ENCODE measurements around the gene APMAP.

Gene APMAP

DNA sequence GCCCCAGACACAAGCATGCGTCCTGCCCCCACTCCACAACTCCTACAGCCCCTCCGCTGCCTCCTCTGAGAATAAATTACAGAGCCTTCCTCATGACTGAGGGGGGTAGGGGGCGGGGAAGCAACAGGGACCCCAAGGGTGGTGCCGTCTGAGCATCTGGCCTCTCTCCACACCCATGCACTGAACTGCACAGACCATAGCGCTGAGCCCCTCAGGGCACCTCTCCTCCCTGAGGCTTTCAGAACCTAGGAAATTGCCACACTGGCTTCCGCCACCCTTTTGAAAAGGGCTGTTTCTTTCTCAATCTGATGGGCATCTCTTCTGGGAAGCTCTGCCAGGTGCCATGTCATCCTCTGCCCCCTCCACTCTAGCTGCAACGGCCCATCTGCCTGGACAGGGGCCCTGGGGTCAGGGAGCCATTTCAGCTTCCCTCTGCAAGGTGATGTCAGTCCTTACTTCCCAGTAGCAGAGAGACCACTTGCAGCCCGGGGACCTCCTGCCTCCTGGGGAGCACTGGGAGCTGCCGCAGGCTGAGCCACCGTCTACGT, 40.9 kb downstream of the APMAP start:
- H3K4me1 ChIP-seq (ENCODE audit: insufficient read depth, low read length, severe bottlenecking) = peaks cover 13% of the 10 kb centered on the region
- no peaks in the 10 kb centered on the region for H3K36me3 ChIP-seq (ENCODE audit: insufficient read depth, low read length)
- no peak overlapping the region for H3K4me2 ChIP-seq (ENCODE audit: low read length)
- no peak overlapping the region for H3K27ac ChIP-seq (ENCODE audit: low read depth, low read length, poor library complexity, severe bottlenecking)
- no peaks in the 10 kb centered on the region for H3K79me2 ChIP-seq (ENCODE audit: insufficient read depth, low read length)
- no peaks in the 10 kb centered on the region for H3F3A ChIP-seq (ENCODE audit: insufficient read depth, low read length)
- no peak overlapping the region for H3K9ac ChIP-seq (ENCODE audit: low read length)
- H3K9me3 ChIP-seq (ENCODE audit: low read length) = no peaks in the 10 kb centered on the region
- no peak overlapping the region for H3K4me3 ChIP-seq (ENCODE audit: low read depth, low read length, poor library complexity, severe bottlenecking)
- H4K20me1 ChIP-seq (ENCODE audit: insufficient read depth, low read length) = no peaks in the 10 kb centered on the region
- H3K27me3 ChIP-seq (ENCODE audit: insufficient read depth, low read length) = 0 out of 2 replicates have a peak, but pooled peaks cover 6% of the 10 kb centered on the region
- no peak overlapping the region for H2AFZ ChIP-seq (ENCODE audit: low read length)
- no peaks in the 10 kb centered on the region for H3K9me2 ChIP-seq (ENCODE audit: low read depth, low read length)
- TF ChIP-seq CTCF (IDR thresholded peaks at IDR 0.05; ENCODE audit: low read length) (no peak), EZH2 (IDR thresholded peaks at IDR 0.05; ENCODE audit: borderline replicate concordance, low read length) (no peak)

GRCh38 chr20:24950836-24951525, 41.6 kb downstream of the APMAP start:
- H3K79me2 ChIP-seq (ENCODE audit: insufficient read depth, low read length) = no peaks in the 10 kb centered on the region
- no peaks in the 10 kb centered on the region for H3F3A ChIP-seq (ENCODE audit: insufficient read depth, low read length)
- H3K9me3 ChIP-seq (ENCODE audit: low read length) = no peaks in the 10 kb centered on the region
- no peaks in the 10 kb centered on the region for H4K20me1 ChIP-seq (ENCODE audit: insufficient read depth, low read length)
- no peaks in the 10 kb centered on the region for H3K9me2 ChIP-seq (ENCODE audit: low read depth, low read length)
- no peaks in the 10 kb centered on the region for H3K36me3 ChIP-seq (ENCODE audit: insufficient read depth, low read length)
- no peak for TF ChIP-seq CTCF (IDR thresholded peaks at IDR 0.05; ENCODE audit: low read length)
- no peak for TF ChIP-seq EZH2 (IDR thresholded peaks at IDR 0.05; ENCODE audit: borderline replicate concordance, low read length)
- H3K27ac ChIP-seq (ENCODE audit: low read depth, low read length, poor library complexity, severe bottlenecking) = no peak overlapping the region
- H3K27me3 ChIP-seq (ENCODE audit: insufficient read depth, low read length) = 0 out of 2 replicates have a peak, but pooled peaks cover 6% of the 10 kb centered on the region
- H3K9ac ChIP-seq (ENCODE audit: low read length) = no peak overlapping the region
- H3K4me3 ChIP-seq (ENCODE audit: low read depth, low read length, poor library complexity, severe bottlenecking) = no peak overlapping the region
- peaks cover 13% of the 10 kb centered on the region for H3K4me1 ChIP-seq (ENCODE audit: insufficient read depth, low read length, severe bottlenecking)
- no peak overlapping the region for H3K4me2 ChIP-seq (ENCODE audit: low read length)
- no peak overlapping the region for H2AFZ ChIP-seq (ENCODE audit: low read length)

DNA sequence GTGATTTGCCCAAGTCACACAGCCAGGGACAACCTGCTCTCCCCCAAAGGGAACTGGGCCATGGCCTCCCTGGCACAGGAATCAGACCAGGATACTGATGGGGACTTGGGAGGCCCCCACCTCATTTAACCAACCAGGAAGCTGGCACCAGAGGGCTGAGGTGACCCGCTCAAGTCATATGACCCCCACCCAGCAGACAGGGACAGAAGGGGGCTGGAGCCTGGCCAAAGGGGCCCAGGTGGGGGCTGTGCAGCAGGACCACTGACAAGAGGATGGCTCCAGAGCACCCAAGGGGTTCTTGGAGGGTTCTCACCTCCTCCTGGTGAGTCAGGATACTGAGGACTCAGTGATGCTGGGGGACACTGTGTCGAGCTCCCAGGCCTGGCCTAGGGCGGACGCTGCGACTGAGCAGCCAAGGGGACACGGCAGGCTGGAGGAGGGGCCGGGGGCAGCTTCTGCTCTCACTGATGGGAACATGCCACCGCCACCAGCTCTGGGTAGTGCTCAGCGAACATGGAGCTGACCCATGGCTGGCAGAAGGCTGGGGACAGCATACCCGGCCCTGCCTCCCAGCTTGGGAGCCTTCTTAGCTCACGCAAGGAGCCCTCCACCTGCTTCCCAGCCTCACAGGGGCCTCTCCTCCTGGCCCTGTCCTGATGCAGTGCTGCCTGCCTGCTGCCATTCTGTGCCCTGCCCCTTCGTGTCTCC, 42.3 kb downstream of the APMAP start:
- H3K36me3 ChIP-seq (ENCODE audit: insufficient read depth, low read length) = no peaks in the 10 kb centered on the region
- H2AFZ ChIP-seq (ENCODE audit: low read length) = no peak overlapping the region
- peaks cover 13% of the 10 kb centered on the region for H3K4me1 ChIP-seq (ENCODE audit: insufficient read depth, low read length, severe bottlenecking)
- no peaks in the 10 kb centered on the region for H3K9me3 ChIP-seq (ENCODE audit: low read length)
- no peak overlapping the region for H3K27ac ChIP-seq (ENCODE audit: low read depth, low read length, poor library complexity, severe bottlenecking)
- H3K4me2 ChIP-seq (ENCODE audit: low read length) = no peak overlapping the region
- H3K9ac ChIP-seq (ENCODE audit: low read length) = no peak overlapping the region
- H3K79me2 ChIP-seq (ENCODE audit: insufficient read depth, low read length) = no peaks in the 10 kb centered on the region
- no peaks in the 10 kb centered on the region for H4K20me1 ChIP-seq (ENCODE audit: insufficient read depth, low read length)
- no peaks in the 10 kb centered on the region for H3F3A ChIP-seq (ENCODE audit: insufficient read depth, low read length)
- H3K27me3 ChIP-seq (ENCODE audit: insufficient read depth, low read length) = 0 out of 2 replicates have a peak, but pooled peaks cover 6% of the 10 kb centered on the region
- no peaks in the 10 kb centered on the region for H3K9me2 ChIP-seq (ENCODE audit: low read depth, low read length)
- H3K4me3 ChIP-seq (ENCODE audit: low read depth, low read length, poor library complexity, severe bottlenecking) = no peak overlapping the region
- no peak for TF ChIP-seq EZH2 (IDR thresholded peaks at IDR 0.05; ENCODE audit: borderline replicate concordance, low read length)
- TF ChIP-seq CTCF (IDR thresholded peaks at IDR 0.05; ENCODE audit: low read length) = no peak

All from OCI-LY1 (cell line).